ENCODE data around the gene FBXL15. TPM values are rescaled to one million over a fixed set of nuclear protein-coding genes. Genes with fewer than 3 reads are reported as not detected.

FBXL15 gene
- total RNA-seq, 1 donor from 2014 or later = 9.8 TPM

DNA sequence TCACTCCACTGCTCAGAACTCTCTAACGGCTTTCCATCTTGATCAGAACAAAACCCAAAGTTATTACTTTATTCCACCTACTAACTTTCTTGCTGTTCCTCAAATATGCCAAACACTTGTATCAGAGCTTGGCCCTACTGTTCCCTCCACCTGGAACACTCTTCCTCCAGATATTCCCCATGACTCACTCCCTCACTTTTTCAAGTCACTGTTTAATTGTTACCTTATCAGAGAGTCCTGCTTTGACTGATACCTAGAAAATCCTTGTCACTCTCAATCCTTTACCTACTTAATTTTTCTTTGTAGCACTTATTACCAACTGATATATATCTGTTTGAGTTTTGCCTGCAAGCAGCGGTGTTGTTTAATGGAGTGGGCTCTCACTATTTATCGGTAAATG lies 30.7 kb upstream of the FBXL15 start:
- peaks cover 14% of the 10 kb centered on the region for H3K27me3 Mint-ChIP-seq (ENCODE audit: unreplicated experiment)
- no peak overlapping the region for H3K4me3 Mint-ChIP-seq (ENCODE audit: unreplicated experiment)
- H3K9me3 Mint-ChIP-seq (ENCODE audit: unreplicated experiment) = no peaks in the 10 kb centered on the region
- H3K27ac Mint-ChIP-seq (ENCODE audit: unreplicated experiment) = no peak overlapping the region
- TF ChIP-seq, protein P1, sequence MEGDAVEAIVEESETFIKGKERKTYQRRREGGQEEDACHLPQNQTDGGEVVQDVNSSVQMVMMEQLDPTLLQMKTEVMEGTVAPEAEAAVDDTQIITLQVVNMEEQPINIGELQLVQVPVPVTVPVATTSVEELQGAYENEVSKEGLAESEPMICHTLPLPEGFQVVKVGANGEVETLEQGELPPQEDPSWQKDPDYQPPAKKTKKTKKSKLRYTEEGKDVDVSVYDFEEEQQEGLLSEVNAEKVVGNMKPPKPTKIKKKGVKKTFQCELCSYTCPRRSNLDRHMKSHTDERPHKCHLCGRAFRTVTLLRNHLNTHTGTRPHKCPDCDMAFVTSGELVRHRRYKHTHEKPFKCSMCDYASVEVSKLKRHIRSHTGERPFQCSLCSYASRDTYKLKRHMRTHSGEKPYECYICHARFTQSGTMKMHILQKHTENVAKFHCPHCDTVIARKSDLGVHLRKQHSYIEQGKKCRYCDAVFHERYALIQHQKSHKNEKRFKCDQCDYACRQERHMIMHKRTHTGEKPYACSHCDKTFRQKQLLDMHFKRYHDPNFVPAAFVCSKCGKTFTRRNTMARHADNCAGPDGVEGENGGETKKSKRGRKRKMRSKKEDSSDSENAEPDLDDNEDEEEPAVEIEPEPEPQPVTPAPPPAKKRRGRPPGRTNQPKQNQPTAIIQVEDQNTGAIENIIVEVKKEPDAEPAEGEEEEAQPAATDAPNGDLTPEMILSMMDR (IDR thresholded peaks at IDR 0.05) = no peak
- no peaks in the 10 kb centered on the region for H3K36me3 Mint-ChIP-seq (ENCODE audit: unreplicated experiment)
- no peak for DNase-seq (ENCODE audit: extremely low spot score, unreplicated experiment)
- peaks cover 19% of the 10 kb centered on the region for H3K4me1 Mint-ChIP-seq (ENCODE audit: unreplicated experiment)

DNA sequence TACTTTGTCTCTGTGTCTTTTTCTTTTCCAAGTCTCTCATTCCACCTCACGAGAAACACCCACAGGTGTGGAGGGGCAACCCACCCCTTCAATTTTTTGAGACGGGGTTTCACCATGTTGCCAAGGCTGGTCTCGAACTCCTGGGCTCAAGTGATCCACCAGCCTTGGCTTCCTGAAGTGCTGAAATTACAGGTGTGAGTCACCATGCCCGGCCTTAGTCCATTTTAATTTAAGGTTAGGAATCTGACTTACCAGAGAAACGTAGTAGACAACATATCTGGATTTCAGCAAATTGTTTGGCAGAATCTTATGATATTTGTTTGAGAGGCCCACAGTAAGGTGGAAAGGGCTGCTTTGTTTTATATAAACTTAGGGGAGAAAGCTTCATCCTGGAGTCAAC lies 28.3 kb upstream of the FBXL15 start:
- DNase-seq (ENCODE audit: extremely low spot score, unreplicated experiment) = no peak
- no peak overlapping the region for H3K4me3 Mint-ChIP-seq (ENCODE audit: unreplicated experiment)
- peaks cover 23% of the 10 kb centered on the region for H3K4me1 Mint-ChIP-seq (ENCODE audit: unreplicated experiment)
- TF ChIP-seq, protein P1 (IDR thresholded peaks at IDR 0.05) = no peak
- no peaks in the 10 kb centered on the region for H3K36me3 Mint-ChIP-seq (ENCODE audit: unreplicated experiment)
- H3K9me3 Mint-ChIP-seq (ENCODE audit: unreplicated experiment) = no peaks in the 10 kb centered on the region
- H3K27me3 Mint-ChIP-seq (ENCODE audit: unreplicated experiment) = peaks cover 14% of the 10 kb centered on the region
- no peak overlapping the region for H3K27ac Mint-ChIP-seq (ENCODE audit: unreplicated experiment)

DNA sequence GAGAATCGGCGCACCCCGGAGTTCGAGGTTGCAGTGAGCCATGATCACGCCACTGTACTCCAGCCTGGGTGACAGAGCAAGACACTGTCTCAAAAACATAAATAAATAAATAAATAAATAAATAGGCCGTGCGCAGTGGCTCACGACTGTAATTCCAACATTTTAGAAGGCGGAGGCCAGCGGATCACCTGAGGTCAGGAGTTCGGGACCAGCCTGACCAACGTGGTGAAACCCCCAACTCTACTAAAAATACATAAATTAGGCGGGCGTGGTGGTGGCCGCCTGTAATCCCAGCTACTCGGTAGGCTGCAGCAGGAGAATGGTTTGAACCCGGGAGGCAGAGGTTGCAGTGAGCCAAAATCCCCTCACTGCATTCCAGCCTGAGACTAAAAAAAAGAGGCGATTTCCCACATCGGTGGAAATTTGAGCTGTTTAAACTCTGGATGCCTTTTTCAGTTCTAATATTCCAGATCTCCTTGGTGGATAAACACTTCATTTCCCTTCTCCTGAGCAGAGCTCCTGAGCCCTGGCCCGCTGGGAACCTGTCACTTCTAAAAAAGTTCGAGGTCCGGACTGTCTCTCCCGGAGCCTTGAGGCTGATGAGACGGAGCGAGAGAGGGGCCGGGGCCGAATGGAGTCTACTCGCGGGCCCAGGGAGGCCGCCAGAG lies 27.1 kb upstream of the FBXL15 start:
- peaks cover 28% of the 10 kb centered on the region for H3K4me1 Mint-ChIP-seq (ENCODE audit: unreplicated experiment)
- TF ChIP-seq, protein P1 (IDR thresholded peaks at IDR 0.05) = peak; percentile 97
- peaks cover 14% of the 10 kb centered on the region for H3K27me3 Mint-ChIP-seq (ENCODE audit: unreplicated experiment)
- H3K4me3 Mint-ChIP-seq (ENCODE audit: unreplicated experiment) = peak overlapping the region; percentile 87
- H3K27ac Mint-ChIP-seq (ENCODE audit: unreplicated experiment) = peak overlapping the region; percentile 95
- H3K36me3 Mint-ChIP-seq (ENCODE audit: unreplicated experiment) = peaks cover 2% of the 10 kb centered on the region
- H3K9me3 Mint-ChIP-seq (ENCODE audit: unreplicated experiment) = no peaks in the 10 kb centered on the region
- no peak for DNase-seq (ENCODE audit: extremely low spot score, unreplicated experiment)

DNA sequence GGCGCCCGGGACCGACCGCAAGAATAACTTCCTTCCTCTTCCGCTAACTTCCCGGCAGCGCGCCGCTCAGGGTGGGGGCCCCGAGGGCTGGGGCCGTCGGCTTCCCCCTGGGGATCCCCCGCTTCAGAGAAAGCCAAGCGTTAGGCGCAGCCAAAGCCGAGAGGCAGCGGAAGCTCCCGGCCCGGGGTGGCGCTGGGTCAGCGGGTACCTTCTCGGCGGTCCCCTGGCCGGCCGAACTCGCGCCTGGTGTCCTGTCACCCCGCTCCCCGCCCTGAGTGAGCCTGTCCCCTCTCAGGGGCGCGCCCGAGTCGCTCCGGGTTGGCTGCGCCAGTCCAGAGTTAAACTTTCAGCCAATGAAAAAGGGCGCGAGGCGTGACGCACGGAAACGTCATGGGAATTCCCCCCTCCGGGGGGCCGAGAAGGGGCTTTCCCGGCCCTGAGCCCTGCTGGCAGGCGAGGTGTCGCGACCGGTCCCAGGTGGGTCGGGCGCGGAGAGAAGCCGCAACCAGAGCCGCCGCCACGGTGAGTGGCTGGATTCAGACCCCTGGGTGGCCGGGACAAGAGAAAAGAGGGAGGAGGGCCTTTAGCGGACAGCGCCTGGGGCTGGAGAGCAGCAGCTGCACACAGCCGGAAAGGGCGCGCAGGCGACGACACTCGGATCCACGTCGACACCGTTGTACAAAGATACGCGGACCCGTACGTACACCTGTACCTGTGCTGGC lies 26.4 kb upstream of the FBXL15 start:
- H3K27ac Mint-ChIP-seq (ENCODE audit: unreplicated experiment) = peak overlapping the region; percentile 95
- no peaks in the 10 kb centered on the region for H3K9me3 Mint-ChIP-seq (ENCODE audit: unreplicated experiment)
- peaks cover 10% of the 10 kb centered on the region for H3K27me3 Mint-ChIP-seq (ENCODE audit: unreplicated experiment)
- TF ChIP-seq, protein P1 (IDR thresholded peaks at IDR 0.05) = peak; percentile 38
- peaks cover 2% of the 10 kb centered on the region for H3K36me3 Mint-ChIP-seq (ENCODE audit: unreplicated experiment)
- peak; percentile 96 for DNase-seq (ENCODE audit: extremely low spot score, unreplicated experiment)
- peak overlapping the region; percentile 87 for H3K4me3 Mint-ChIP-seq (ENCODE audit: unreplicated experiment)
- H3K4me1 Mint-ChIP-seq (ENCODE audit: unreplicated experiment) = peaks cover 31% of the 10 kb centered on the region

DNA sequence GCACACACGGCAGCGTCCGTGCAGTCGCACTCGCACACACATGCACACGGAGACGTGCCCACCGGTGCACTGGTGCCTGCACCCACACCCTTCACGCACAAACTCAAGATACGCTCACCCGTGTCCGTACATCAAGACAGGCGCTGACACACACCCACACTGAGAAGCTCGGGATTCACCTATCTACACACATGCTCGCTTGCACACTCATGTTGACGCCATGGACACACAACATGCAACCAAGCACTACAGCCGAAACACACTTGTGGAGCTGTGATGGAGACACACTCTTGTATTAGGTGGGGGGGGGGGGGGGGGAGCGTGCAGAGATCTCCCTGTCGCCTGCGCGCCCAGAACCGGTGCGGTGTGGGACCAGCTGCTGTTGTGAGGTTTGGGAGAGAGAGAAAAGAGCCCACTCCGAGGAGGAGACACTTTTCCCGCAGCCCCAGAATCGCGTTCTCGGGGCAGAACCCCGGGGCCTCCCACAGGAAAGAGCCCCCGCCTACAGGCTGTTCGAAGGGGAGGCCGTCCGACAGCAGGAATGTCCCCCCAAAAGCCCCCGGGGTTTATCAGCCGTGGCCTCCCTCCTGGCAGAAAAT lies 25.7 kb upstream of the FBXL15 start:
- Mint-ChIP-seq H3K27ac (ENCODE audit: unreplicated experiment) (peak overlapping the region; percentile 95), H3K36me3 (ENCODE audit: unreplicated experiment) (peaks cover 2% of the 10 kb centered on the region), H3K27me3 (ENCODE audit: unreplicated experiment) (peaks cover 8% of the 10 kb centered on the region), H3K4me3 (ENCODE audit: unreplicated experiment) (peak overlapping the region; percentile 87), H3K9me3 (ENCODE audit: unreplicated experiment) (no peaks in the 10 kb centered on the region), H3K4me1 (ENCODE audit: unreplicated experiment) (peaks cover 35% of the 10 kb centered on the region)
- no peak for DNase-seq (ENCODE audit: extremely low spot score, unreplicated experiment)
- TF ChIP-seq, protein P1 (IDR thresholded peaks at IDR 0.05) = no peak
